Hepatocyte (in vitro differentiated cells): ENCODE results near the gene FAM53B.

Experiments
- EZH2 ChIP-seq: fragments of 200-600 bp; sonication (generic); IDR thresholded peaks from 2 replicates; pipeline ENCODE4 v1.6.1; 2016; ENCODE audit warnings: antibody characterized with exemption, mild to moderate bottlenecking, borderline replicate concordance
- TF ChIP-seq, protein P1 (sequence below): fragments of 200-600 bp; sonication (generic); IDR thresholded peaks from 2 replicates; pipeline ENCODE4 v1.5.1; 2016; ENCODE audit warnings: antibody characterized with exemption, mild to moderate bottlenecking; ENCODE audit not compliant: poor library complexity

DNA sequence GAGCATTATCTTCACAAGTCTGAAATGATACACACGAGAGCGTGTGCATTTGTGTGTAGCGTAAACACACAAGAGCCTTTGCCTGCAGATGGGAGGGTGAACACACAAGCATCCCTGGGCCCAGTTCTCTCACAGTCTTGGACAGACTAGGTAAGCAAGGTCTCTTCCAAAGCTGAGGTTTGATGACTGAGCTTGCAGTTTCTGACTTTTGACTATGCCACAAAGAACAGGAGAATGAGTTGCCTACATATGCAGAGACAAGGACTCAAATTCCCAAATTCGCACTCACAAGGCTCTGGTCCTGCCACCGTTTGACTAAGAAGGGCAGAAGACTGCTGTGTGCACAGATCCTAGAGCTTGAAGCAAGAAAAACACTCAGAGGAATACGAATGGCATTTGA lies 55.8 kb downstream of the FAM53B start:
- TF ChIP-seq, protein P1, sequence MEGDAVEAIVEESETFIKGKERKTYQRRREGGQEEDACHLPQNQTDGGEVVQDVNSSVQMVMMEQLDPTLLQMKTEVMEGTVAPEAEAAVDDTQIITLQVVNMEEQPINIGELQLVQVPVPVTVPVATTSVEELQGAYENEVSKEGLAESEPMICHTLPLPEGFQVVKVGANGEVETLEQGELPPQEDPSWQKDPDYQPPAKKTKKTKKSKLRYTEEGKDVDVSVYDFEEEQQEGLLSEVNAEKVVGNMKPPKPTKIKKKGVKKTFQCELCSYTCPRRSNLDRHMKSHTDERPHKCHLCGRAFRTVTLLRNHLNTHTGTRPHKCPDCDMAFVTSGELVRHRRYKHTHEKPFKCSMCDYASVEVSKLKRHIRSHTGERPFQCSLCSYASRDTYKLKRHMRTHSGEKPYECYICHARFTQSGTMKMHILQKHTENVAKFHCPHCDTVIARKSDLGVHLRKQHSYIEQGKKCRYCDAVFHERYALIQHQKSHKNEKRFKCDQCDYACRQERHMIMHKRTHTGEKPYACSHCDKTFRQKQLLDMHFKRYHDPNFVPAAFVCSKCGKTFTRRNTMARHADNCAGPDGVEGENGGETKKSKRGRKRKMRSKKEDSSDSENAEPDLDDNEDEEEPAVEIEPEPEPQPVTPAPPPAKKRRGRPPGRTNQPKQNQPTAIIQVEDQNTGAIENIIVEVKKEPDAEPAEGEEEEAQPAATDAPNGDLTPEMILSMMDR: no peak
- no peak for TF ChIP-seq EZH2
